PC-3 (cell line): ENCODE results near the gene ADI1. TPM values are rescaled to one million over a fixed set of nuclear protein-coding genes. Genes with fewer than 3 reads are reported as not detected.

ENCODE experiments used
- ATAC-seq: fragments of 200-7000 bp; cut with Tn5 transposase; 2 replicates; pipeline ENCODE4 v1.9.1; 2020; ENCODE audit warnings: mild to moderate bottlenecking, moderate library complexity
- BruUV-seq: library from RNA; stranded (reverse); fragments of 400-500 nt; replicated peaks from 2 replicates; lab custom pipeline; 2021; lab: Mats Ljungman, UMichigan
- CTCF ChIA-PET: fragments of 300-600 bp; sonication (Branson Sonifier 250); formaldehyde crosslinking; loops from one replicate; lab custom pipeline; 2022; ENCODE audit warnings: antibody characterized with exemption; lab: Charles Lee
- POLR2A ChIA-PET: fragments of 300-600 bp; sonication (Branson Sonifier 250); formaldehyde crosslinking; loops from one replicate; lab custom pipeline; 2022; ENCODE audit warnings: antibody characterized with exemption; ENCODE audit not compliant: unreplicated experiment; lab: Charles Lee
- DNase-seq: peaks from one replicate; pipeline ENCODE4 v3.0.0-alpha.2; 2015
- H2AFZ ChIP-seq: fragments of 300-600 bp; sonication (generic); 2 replicates; pipeline ENCODE4 v1.6.0; 2016; ENCODE audit warnings: antibody characterized with exemption, low read length
- H3F3A ChIP-seq: fragments of 300-600 bp; sonication (generic); one replicate; pipeline ENCODE4 v1.6.0; 2017; ENCODE audit warnings: antibody characterized with exemption, low read length, control low read depth, mild to moderate bottlenecking; ENCODE audit not compliant: unreplicated experiment
- H3K27ac ChIP-seq: fragments of 300-600 bp; sonication (generic); 2 replicates; pipeline ENCODE4 v1.5.1; 2016; ENCODE audit warnings: mild to moderate bottlenecking, low read length
- H3K27me3 ChIP-seq: fragments of 300-600 bp; sonication (generic); 2 replicates; pipeline ENCODE4 v1.6.1; 2016; ENCODE audit warnings: low read length, mixed read lengths
- H3K36me3 ChIP-seq: fragments of 300-600 bp; sonication (generic); 2 replicates; pipeline ENCODE4 v1.6.1; 2016; ENCODE audit warnings: low read depth, mixed run types, low read length, mixed read lengths
- H3K4me1 ChIP-seq: fragments of 300-600 bp; sonication (generic); 2 replicates; pipeline ENCODE4 v1.5.1; 2016; ENCODE audit warnings: low read length; ENCODE audit not compliant: insufficient read depth
- H3K4me2 ChIP-seq: fragments of 300-600 bp; sonication (generic); 2 replicates; pipeline ENCODE4 v1.6.0; 2016; ENCODE audit warnings: low read length
- H3K4me3 ChIP-seq: fragments of 300-600 bp; sonication (generic); 2 replicates; pipeline ENCODE4 v1.5.1; 2016; ENCODE audit warnings: mild to moderate bottlenecking, low read length, mixed read lengths
- H3K79me2 ChIP-seq: fragments of 300-600 bp; sonication (generic); 2 replicates; pipeline ENCODE4 v1.6.1; 2017; ENCODE audit warnings: low read length, mixed read lengths
- H3K9ac ChIP-seq: fragments of 300-600 bp; sonication (generic); 2 replicates; pipeline ENCODE4 v1.6.0; 2016; ENCODE audit warnings: mild to moderate bottlenecking, low read length
- H3K9me2 ChIP-seq: fragments of 300-600 bp; sonication (generic); replicated peaks from 2 replicates; pipeline ENCODE4 v1.6.1; 2016; ENCODE audit warnings: mixed run types, low read length, mixed read lengths
- H3K9me3 ChIP-seq: fragments of 300-600 bp; sonication (generic); 2 replicates; pipeline ENCODE4 v1.6.1; 2016; ENCODE audit warnings: low read length, mixed read lengths
- H4K20me1 ChIP-seq: fragments of 300-600 bp; sonication (generic); 2 replicates; pipeline ENCODE4 v1.6.1; 2016; ENCODE audit warnings: low read length, mixed read lengths
- CTCF ChIP-seq: fragments of 300-600 bp; sonication (generic); conservative IDR thresholded peaks from 2 replicates; pipeline ENCODE4 v1.5.1; 2017; ENCODE audit warnings: antibody characterized with exemption, low read depth, mild to moderate bottlenecking, low read length
- EZH2 ChIP-seq: fragments of 300-600 bp; sonication (generic); IDR thresholded peaks from one replicate; pipeline ENCODE4 v1.6.1; 2017; ENCODE audit warnings: antibody characterized with exemption, mild to moderate bottlenecking, low read length; ENCODE audit not compliant: unreplicated experiment
- EZH2phosphoT487 ChIP-seq: fragments of 300-600 bp; sonication (generic); IDR thresholded peaks from 2 replicates; pipeline ENCODE4 v1.6.1; 2018; ENCODE audit warnings: mild to moderate bottlenecking, antibody characterized with exemption, low read length, borderline replicate concordance
- intact Hi-C: fragments of 100-400 bp; cut with micrococcal nuclease; formaldehyde crosslinking; loops from 2 replicates; pipeline ENCODE4 v1.9.0; 2023
- total RNA-seq: library from RNA; depleted of rRNA; stranded (reverse); fragments of >200 nt; gene quantifications from 2 replicates; pipeline ENCODE4 v1.2.3, GENCODE V29; 2014

ADI1 gene
- total RNA-seq, 1 experiment from 2014 or later = 97.8 TPM

GRCh38 chr2:3462493-3463104 is 56.7 kb downstream of the ADI1 start:
- no peak overlapping the region for H2AFZ ChIP-seq
- H3K27me3 ChIP-seq = no peaks in the 10 kb centered on the region
- DNase-seq = no peak
- intact Hi-C loops = no loop called here
- ATAC-seq = no peak
- H3K4me1 ChIP-seq = peaks cover 9% of the 10 kb centered on the region
- TF ChIP-seq EZH2 (no peak), EZH2phosphoT487 (no peak), CTCF (peak; percentile 9; the same call in 1 of the 2 replicates)
- no peak overlapping the region for H3K9ac ChIP-seq
- ChIA-PET POLR2A (no interaction called here), CTCF (interaction anchor here (0.6 kb wide), 1 partner anchor 159 kb away, joined by 3 read pairs; no protein-coding TSS in a partner anchor)
- H4K20me1 ChIP-seq = no peaks in the 10 kb centered on the region
- H3K79me2 ChIP-seq = no peaks in the 10 kb centered on the region
- no peak overlapping the region for H3K4me2 ChIP-seq
- H3K9me2 ChIP-seq = no peaks in the 10 kb centered on the region
- H3K27ac ChIP-seq = no peak overlapping the region
- H3F3A ChIP-seq = no peaks in the 10 kb centered on the region
- BruUV-seq = no TSS peak
- no peak overlapping the region for H3K4me3 ChIP-seq
- no peaks in the 10 kb centered on the region for H3K9me3 ChIP-seq
- peaks cover 11% of the 10 kb centered on the region; the same call in 1 of the 2 replicates for H3K36me3 ChIP-seq

- H3K4me2 ChIP-seq = no peak overlapping the region
- peaks cover 9% of the 10 kb centered on the region for H3K4me1 ChIP-seq
- ATAC-seq = peak; percentile 25; the same call in 1 of the 2 replicates
- H3K27me3 ChIP-seq = no peaks in the 10 kb centered on the region
- TF ChIP-seq CTCF (peak; percentile 88), EZH2phosphoT487 (no peak), EZH2 (no peak)
- ChIA-PET CTCF (interaction anchor here (0.6 kb wide), 1 partner anchor 159 kb away, joined by 3 read pairs; no protein-coding TSS in a partner anchor), POLR2A (no interaction called here)
- intact Hi-C loops = no loop called here
- peak; percentile 81 for DNase-seq
- H3K4me3 ChIP-seq = no peak overlapping the region
- no TSS peak for BruUV-seq
- H3K9me2 ChIP-seq = no peaks in the 10 kb centered on the region
- H3K9ac ChIP-seq = no peak overlapping the region
- H3K9me3 ChIP-seq = no peaks in the 10 kb centered on the region
- H2AFZ ChIP-seq = no peak overlapping the region
- no peaks in the 10 kb centered on the region for H3F3A ChIP-seq
- no peaks in the 10 kb centered on the region for H4K20me1 ChIP-seq
- H3K27ac ChIP-seq = no peak overlapping the region
- H3K79me2 ChIP-seq = no peaks in the 10 kb centered on the region
- H3K36me3 ChIP-seq = peaks cover 7% of the 10 kb centered on the region; the same call in 1 of the 2 replicates
Measured at GRCh38 chr2:3461801-3462492, 57.4 kb downstream of the ADI1 start.
